Large intestine (tissue), 3 donors: ENCODE data around the gene MTSS2. TPM values are rescaled to one million over a fixed set of nuclear protein-coding genes. Genes with fewer than 3 reads are reported as not detected.

Experiments
- DNase-seq, 2 donors: peaks; one replicate each; pipeline versions ENCODE4 v3.0.0 to v3.0.0-alpha.2; 2013
- H3K27ac ChIP-seq: one replicate; pipeline ENCODE4 v1.5.1; 2013; ENCODE audit warnings: low read length
- H3K27me3 ChIP-seq: 2 replicates; pipeline ENCODE4 v1.6.1; 2013; ENCODE audit warnings: low read length; ENCODE audit not compliant: control insufficient read depth, insufficient read depth
- H3K36me3 ChIP-seq: 2 replicates; pipeline ENCODE4 v1.6.1; 2013; ENCODE audit warnings: low read length; ENCODE audit not compliant: control insufficient read depth, insufficient read depth
- H3K4me1 ChIP-seq: one replicate; pipeline ENCODE4 v1.6.1; 2013; ENCODE audit warnings: low read length; ENCODE audit not compliant: control insufficient read depth, insufficient read depth
- H3K4me3 ChIP-seq: one replicate; pipeline ENCODE4 v1.5.1; 2013; ENCODE audit warnings: low read length
- H3K9me3 ChIP-seq: one replicate; pipeline ENCODE4 v1.6.1; 2013; ENCODE audit warnings: mild to moderate bottlenecking, low read depth, low read length, moderate library complexity; ENCODE audit not compliant: control insufficient read depth
- WGBS: methylation state at CpG from one replicate; pipeline ENCODE4 v1.1.5; 2013; ENCODE audit warnings: low lambda C conversion rate; ENCODE audit not compliant: insufficient coverage; 5-methylcytosine and 5-hydroxymethylcytosine counted together
- polyA plus RNA-seq: library from polyadenylated mRNA; unstranded; fragments of 120-200 nt; gene quantifications from one replicate; pipeline ENCODE4 v1.2.1, GENCODE V29; 2013

Gene MTSS2
- polyA plus RNA-seq, 1 donor, result 27.1 TPM

- DNase-seq, result no peak
- Histone ChIP-seq H3K4me3 (no peak overlapping the region), H3K27me3 (no peaks in the 10 kb centered on the region), H3K9me3 (no peaks in the 10 kb centered on the region), H3K36me3 (peaks cover 57% of the 10 kb centered on the region), H3K4me1 (no peaks in the 10 kb centered on the region), H3K27ac (no peak overlapping the region)
- WGBS, result no CpG with 5 or more reads among the region's 39 CpGs
Observed at GRCh38 chr16:70664325-70665112, 21.3 kb downstream of the MTSS2 start.

GRCh38 chr16:70663524-70664324 lies 22.1 kb downstream of the MTSS2 start:
- Histone ChIP-seq H3K27me3 (no peaks in the 10 kb centered on the region), H3K4me3 (no peak overlapping the region), H3K27ac (no peak overlapping the region), H3K36me3 (peaks cover 57% of the 10 kb centered on the region), H3K9me3 (no peaks in the 10 kb centered on the region), H3K4me1 (no peaks in the 10 kb centered on the region)
- WGBS, result no CpG with 5 or more reads among the region's 56 CpGs
- no peak for DNase-seq

- H3K27ac ChIP-seq, result no peak overlapping the region
- no peaks in the 10 kb centered on the region for H3K4me1 ChIP-seq
- peaks cover 55% of the 10 kb centered on the region for H3K36me3 ChIP-seq
- H3K27me3 ChIP-seq, result no peaks in the 10 kb centered on the region
- H3K9me3 ChIP-seq, result no peaks in the 10 kb centered on the region
- 60% methylated on average over 1 of the region's 13 CpGs for WGBS
- DNase-seq, result no peak
- H3K4me3 ChIP-seq, result no peak overlapping the region
Observed at GRCh38 chr16:70662991-70663523, 22.8 kb downstream of the MTSS2 start.

GRCh38 chr16:70661918-70662641 lies 23.8 kb downstream of the MTSS2 start:
- no CpG with 5 or more reads among the region's 21 CpGs for WGBS
- DNase-seq, result no peak
- Histone ChIP-seq H3K36me3 (peaks cover 56% of the 10 kb centered on the region), H3K27ac (no peak overlapping the region), H3K9me3 (no peaks in the 10 kb centered on the region), H3K4me3 (no peak overlapping the region), H3K4me1 (no peaks in the 10 kb centered on the region), H3K27me3 (no peaks in the 10 kb centered on the region)

- no peaks in the 10 kb centered on the region for H3K4me1 ChIP-seq
- DNase-seq, result no peak
- H3K27ac ChIP-seq, result no peak overlapping the region
- no peaks in the 10 kb centered on the region for H3K27me3 ChIP-seq
- no peak overlapping the region for H3K4me3 ChIP-seq
- H3K36me3 ChIP-seq, result peaks cover 52% of the 10 kb centered on the region
- H3K9me3 ChIP-seq, result no peaks in the 10 kb centered on the region
- 82% methylated on average over 2 of the region's 17 CpGs for WGBS
Observed at GRCh38 chr16:70661534-70661917, 24.3 kb downstream of the MTSS2 start.

- DNase-seq, result no peak
- Histone ChIP-seq H3K27me3 (no peaks in the 10 kb centered on the region), H3K4me3 (no peak overlapping the region), H3K36me3 (peaks cover 51% of the 10 kb centered on the region), H3K9me3 (no peaks in the 10 kb centered on the region), H3K27ac (no peak overlapping the region), H3K4me1 (no peaks in the 10 kb centered on the region)
- 61% methylated on average over 2 of the region's 7 CpGs for WGBS
Observed at GRCh38 chr16:70660672-70661350, 25.0 kb downstream of the MTSS2 start.

DNA sequence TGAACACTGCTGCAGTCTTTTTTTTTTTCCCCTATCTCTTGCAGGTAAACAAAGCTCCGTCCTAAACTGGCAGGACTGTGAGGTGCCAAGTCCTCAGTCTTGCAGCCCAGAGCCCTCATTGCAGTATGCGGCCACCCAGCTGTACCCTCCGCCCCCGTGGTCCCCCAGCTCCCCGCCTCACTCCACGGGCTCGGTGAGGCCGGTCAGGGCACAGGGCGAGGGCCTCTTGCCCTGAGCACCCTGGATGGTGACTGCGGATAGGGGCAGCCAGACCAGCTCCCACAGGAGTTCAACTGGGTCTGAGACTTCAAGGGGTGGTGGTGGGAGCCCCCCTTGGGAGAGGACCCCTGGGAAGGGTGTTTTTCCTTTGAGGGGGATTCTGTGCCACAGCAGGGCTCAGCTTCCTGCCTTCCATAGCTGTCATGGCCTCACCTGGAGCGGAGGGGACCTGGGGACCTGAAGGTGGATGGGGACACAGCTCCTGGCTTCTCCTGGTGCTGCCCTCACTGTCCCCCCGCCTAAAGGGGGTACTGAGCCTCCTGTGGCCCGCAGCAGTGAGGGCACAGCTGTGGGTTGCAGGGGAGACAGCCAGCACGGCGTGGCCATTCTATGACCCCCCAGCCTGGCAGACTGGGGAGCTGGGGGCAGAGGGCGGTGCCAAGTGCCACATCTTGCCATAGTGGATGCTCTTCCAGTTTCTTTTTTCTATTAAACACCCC lies 25.7 kb downstream of the MTSS2 start:
- Histone ChIP-seq H3K27ac (no peak overlapping the region), H3K36me3 (peaks cover 44% of the 10 kb centered on the region), H3K4me3 (no peak overlapping the region), H3K4me1 (no peaks in the 10 kb centered on the region), H3K9me3 (no peaks in the 10 kb centered on the region), H3K27me3 (no peaks in the 10 kb centered on the region)
- no CpG with 5 or more reads among the region's 16 CpGs for WGBS
- no peak for DNase-seq

DNA sequence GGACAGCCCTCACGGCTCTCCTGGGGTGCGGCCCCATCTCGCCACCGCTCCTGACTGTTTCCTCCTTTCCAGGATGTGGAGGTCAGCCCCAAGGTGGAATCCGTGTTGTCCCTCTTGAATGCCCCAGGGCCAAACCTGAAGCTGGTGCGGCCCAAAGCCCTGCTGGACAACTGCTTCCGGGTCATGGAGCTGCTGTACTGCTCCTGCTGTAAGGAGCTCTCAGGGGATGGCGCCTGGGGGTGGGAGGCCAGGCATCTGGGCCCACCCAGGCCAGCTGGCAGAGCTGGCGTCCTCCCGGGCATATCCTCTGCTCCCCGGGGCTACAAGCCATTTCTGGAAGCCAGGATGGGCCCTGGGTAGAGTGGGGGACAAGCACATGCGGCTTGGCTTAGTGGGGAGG lies 26.3 kb downstream of the MTSS2 start:
- Histone ChIP-seq H3K4me3 (no peak overlapping the region), H3K9me3 (no peaks in the 10 kb centered on the region), H3K36me3 (peaks cover 39% of the 10 kb centered on the region), H3K27me3 (no peaks in the 10 kb centered on the region), H3K4me1 (no peaks in the 10 kb centered on the region), H3K27ac (no peak overlapping the region)
- no peak for DNase-seq
- WGBS, result no CpG with 5 or more reads among the region's 12 CpGs

GRCh38 chr16:70658921-70659320 lies 26.9 kb downstream of the MTSS2 start:
- WGBS, result no CpG with 5 or more reads among the region's 5 CpGs
- H3K4me3 ChIP-seq, result no peak overlapping the region
- H3K9me3 ChIP-seq, result no peaks in the 10 kb centered on the region
- no peaks in the 10 kb centered on the region for H3K27me3 ChIP-seq
- DNase-seq, result no peak
- peaks cover 34% of the 10 kb centered on the region for H3K36me3 ChIP-seq
- no peaks in the 10 kb centered on the region for H3K4me1 ChIP-seq
- H3K27ac ChIP-seq, result no peak overlapping the region
